PC-9 (cell line): Measurements from ENCODE around the gene FLNC. TPM values are rescaled to one million over a fixed set of nuclear protein-coding genes. Genes with fewer than 3 reads are reported as not detected.
A peak's percentile ranks its signal among the peaks of the same experiment; 100 is the strongest.

Experiments used
- BruUV-seq: library from RNA; stranded (reverse); fragments of 400-500 nt; replicated peaks from 2 replicates; lab custom pipeline; 2021; lab: Mats Ljungman, UMichigan
- CTCF ChIA-PET: fragments of 300-600 bp; sonication (Branson Sonifier 250); formaldehyde crosslinking; loops from one replicate; lab custom pipeline; 2022; ENCODE audit warnings: antibody characterized with exemption; lab: Charles Lee
- POLR2A ChIA-PET: fragments of 300-600 bp; sonication (Branson Sonifier 250); formaldehyde crosslinking; loops from one replicate; lab custom pipeline; 2022; ENCODE audit warnings: antibody characterized with exemption; ENCODE audit not compliant: unreplicated experiment; lab: Charles Lee
- DNase-seq, 2 experiments: peaks; one replicate each; pipeline versions ENCODE4 v3.0.0 to v3.0.0-alpha.2; 2015 to 2022; ENCODE audit warnings: mixed read lengths in 1 of 2
- H2AFZ ChIP-seq: fragments of 200-600 bp; sonication (generic); 2 replicates; pipeline ENCODE4 v1.8.1; 2017; ENCODE audit warnings: antibody characterized with exemption
- H3F3A ChIP-seq: fragments of 200-600 bp; sonication (generic); 2 replicates; pipeline ENCODE4 v1.8.1; 2017; ENCODE audit warnings: antibody characterized with exemption, mild to moderate bottlenecking, low read depth; ENCODE audit not compliant: insufficient read depth
- H3K27ac ChIP-seq: fragments of 200-600 bp; sonication (generic); 2 replicates; pipeline ENCODE4 v1.6.1; 2016; ENCODE audit warnings: mixed run types
- H3K27me3 ChIP-seq: fragments of 200-600 bp; sonication (generic); 2 replicates; pipeline ENCODE4 v1.6.1; 2016; ENCODE audit warnings: low read depth, mixed run types; ENCODE audit not compliant: insufficient read depth
- H3K36me3 ChIP-seq: fragments of 200-600 bp; sonication (generic); 2 replicates; pipeline ENCODE4 v1.6.1; 2016; ENCODE audit warnings: low read depth, mixed run types
- H3K4me1 ChIP-seq: fragments of 200-600 bp; sonication (generic); replicated peaks from 2 replicates; pipeline ENCODE4 v1.6.1; 2016; ENCODE audit warnings: mixed run types; ENCODE audit not compliant: insufficient read depth
- H3K4me2 ChIP-seq: fragments of 200-600 bp; sonication (generic); 2 replicates; pipeline ENCODE4 v1.6.1; 2017; ENCODE audit warnings: mixed run types
- H3K4me3 ChIP-seq: fragments of 200-600 bp; sonication (generic); 2 replicates; pipeline ENCODE4 v1.6.1; 2016; ENCODE audit warnings: mixed run types
- H3K79me2 ChIP-seq: fragments of 200-600 bp; sonication (generic); 2 replicates; pipeline ENCODE4 v1.6.1; 2017; ENCODE audit warnings: low read depth, mixed run types
- H3K9me2 ChIP-seq: fragments of 200-600 bp; sonication (generic); 2 replicates; pipeline ENCODE4 v1.8.1; 2017; ENCODE audit warnings: mild to moderate bottlenecking; ENCODE audit not compliant: insufficient read depth
- H3K9me3 ChIP-seq: fragments of 200-600 bp; sonication (generic); 2 replicates; pipeline ENCODE4 v1.8.1; 2016; ENCODE audit warnings: low read depth; ENCODE audit not compliant: insufficient read depth
- H4K20me1 ChIP-seq: fragments of 200-600 bp; sonication (generic); 2 replicates; pipeline ENCODE4 v1.8.1; 2017; ENCODE audit not compliant: insufficient read depth
- CTCF ChIP-seq: fragments of 200-600 bp; sonication (generic); conservative IDR thresholded peaks from 2 replicates; pipeline ENCODE4 v1.6.1; 2017; ENCODE audit warnings: mixed run types, antibody characterized with exemption, mild to moderate bottlenecking, moderate library complexity
- EZH2 ChIP-seq: fragments of 200-600 bp; sonication (generic); IDR thresholded peaks from 2 replicates; pipeline ENCODE4 v1.8.0; 2017; ENCODE audit warnings: antibody characterized with exemption, low read depth
- intact Hi-C: fragments of 100-400 bp; cut with micrococcal nuclease; formaldehyde crosslinking; loops from one replicate; pipeline ENCODE4 v1.10.0; 2022; ENCODE audit not compliant: unreplicated experiment
- total RNA-seq: library from RNA; stranded (reverse); gene quantifications from 2 replicates; pipeline ENCODE4 v1.2.3, GENCODE V29; 2021

Gene FLNC
- total RNA-seq, 1 experiment from 2014 or later, result 75.5 TPM

- CTCF ChIA-PET, result interaction anchor here (0.7 to 0.9 kb wide), 2 partner anchors 9 to 19 kb away, joined by 3 to 4 read pairs; no protein-coding TSS in a partner anchor
- Histone ChIP-seq H3F3A (peaks cover 50% of the 10 kb centered on the region; the same call in 1 of the 2 replicates), H3K9me2 (no peaks in the 10 kb centered on the region), H3K27ac (peak overlapping the region; percentile 46), H3K4me1 (peaks cover 56% of the 10 kb centered on the region), H2AFZ (no peak overlapping the region), H3K4me3 (peak overlapping the region; percentile 30; the same call in 1 of the 2 replicates), H3K9me3 (no peaks in the 10 kb centered on the region), H3K27me3 (no peaks in the 10 kb centered on the region), H3K79me2 (peaks cover 13% of the 10 kb centered on the region), H3K36me3 (no peaks in the 10 kb centered on the region), H3K4me2 (peak overlapping the region; percentile 83), H4K20me1 (no peaks in the 10 kb centered on the region)
- POLR2A ChIA-PET, result interaction anchor here (0.6 to 0.7 kb wide), 4 partner anchors 69 to 234 kb away, joined by 3 to 5 read pairs (median 4); no protein-coding TSS in a partner anchor
- BruUV-seq, result no TSS peak
- TF ChIP-seq CTCF (no peak), EZH2 (no peak)
- DNase-seq, result peak; percentile 51 to 75
- intact Hi-C loops, result loop anchor here (1.0 to 5.0 kb wide), 5 partner anchors 12 to 320 kb away; partner anchors contain the start of genes ATP6V1F and FLNC
These were observed 62.5 kb downstream of the FLNC start for GRCh38 chr7:128892521-128893250.

GRCh38 chr7:128893251-128894100 is 63.3 kb downstream of the FLNC start:
- peak; percentile 97 for DNase-seq
- peaks cover 5% of the 10 kb centered on the region for H3K79me2 ChIP-seq
- peaks cover 42% of the 10 kb centered on the region; the same call in 1 of the 2 replicates for H3F3A ChIP-seq
- ChIA-PET CTCF (interaction anchor here (0.7 kb wide), 1 partner anchor 18 kb away, joined by 3 read pairs; no protein-coding TSS in a partner anchor), POLR2A (interaction anchor here (0.6 to 0.7 kb wide), 5 partner anchors 17 to 235 kb away, joined by 3 to 6 read pairs (median 4); partner anchors contain the start of gene KCP)
- peak overlapping the region; percentile 83 for H3K4me2 ChIP-seq
- H3K9me3 ChIP-seq, result no peaks in the 10 kb centered on the region
- peak overlapping the region; percentile 42; the same call in 1 of the 2 replicates for H3K4me3 ChIP-seq
- BruUV-seq, result TSS peak; percentile 62
- H4K20me1 ChIP-seq, result no peaks in the 10 kb centered on the region
- no peaks in the 10 kb centered on the region for H3K9me2 ChIP-seq
- H3K27ac ChIP-seq, result peak overlapping the region; percentile 75
- no peaks in the 10 kb centered on the region for H3K36me3 ChIP-seq
- no peaks in the 10 kb centered on the region for H3K27me3 ChIP-seq
- TF ChIP-seq CTCF, result no peak
- TF ChIP-seq EZH2, result no peak
- H2AFZ ChIP-seq, result no peak overlapping the region
- peaks cover 49% of the 10 kb centered on the region for H3K4me1 ChIP-seq
- intact Hi-C loops, result loop anchor here (1.0 to 5.0 kb wide), 5 partner anchors 11 to 319 kb away; partner anchors contain the start of genes ATP6V1F and FLNC

GRCh38 chr7:128894101-128894440 is 63.9 kb downstream of the FLNC start:
- Histone ChIP-seq H3K36me3 (no peaks in the 10 kb centered on the region), H3K27ac (peak overlapping the region; percentile 75), H3K9me2 (no peaks in the 10 kb centered on the region), H4K20me1 (no peaks in the 10 kb centered on the region), H3K4me1 (peaks cover 43% of the 10 kb centered on the region), H3K4me3 (no peak overlapping the region), H3K79me2 (peaks cover 4% of the 10 kb centered on the region; the same call in 1 of the 2 replicates), H3F3A (peaks cover 38% of the 10 kb centered on the region; the same call in 1 of the 2 replicates), H3K4me2 (peak overlapping the region; percentile 83), H3K27me3 (no peaks in the 10 kb centered on the region), H3K9me3 (no peaks in the 10 kb centered on the region), H2AFZ (no peak overlapping the region)
- no peak for TF ChIP-seq EZH2
- no peak for TF ChIP-seq CTCF
- BruUV-seq, result no TSS peak
- CTCF ChIA-PET, result no interaction called here
- POLR2A ChIA-PET, result interaction anchor here (0.6 kb wide), 1 partner anchor 17 kb away, joined by 6 read pairs; the partner anchor contains the start of gene KCP
- DNase-seq, result peak in 1 of 2 experiments; percentile 32
- intact Hi-C loops, result loop anchor here (5.0 kb wide), 3 partner anchors 62 to 318 kb away; partner anchors contain the start of gene FLNC
